ENCODE results near the gene CLSTN2.

The CLSTN2 gene

GRCh38 chr3:139974809-139975425 is 39.9 kb downstream of the CLSTN2 start:
- no peak for DNase-seq (ENCODE audit: low read depth, low spot score)
- no peak for TF ChIP-seq CTCF (IDR thresholded peaks at IDR 0.05; ENCODE audit: low read depth, low read length)
- no peak overlapping the region for H3K4me3 ChIP-seq (ENCODE audit: low read depth, low read length)
- in situ Hi-C loops (cut with HindIII; ENCODE audit: low sequenced_read_pairs): no loop called here

- DNase-seq (ENCODE audit: low read depth, low spot score): peak; percentile 1
- in situ Hi-C loops (cut with HindIII; ENCODE audit: low sequenced_read_pairs): no loop called here
- no peak for TF ChIP-seq CTCF (IDR thresholded peaks at IDR 0.05; ENCODE audit: low read depth, low read length)
- no peak overlapping the region for H3K4me3 ChIP-seq (ENCODE audit: low read depth, low read length)
These were observed 40.8 kb downstream of the CLSTN2 start for GRCh38 chr3:139975594-139976365.

GRCh38 chr3:139978966-139979365 is 44.0 kb downstream of the CLSTN2 start:
- TF ChIP-seq CTCF (IDR thresholded peaks at IDR 0.05; ENCODE audit: low read depth, low read length): no peak
- DNase-seq (ENCODE audit: low read depth, low spot score): no peak
- no peak overlapping the region for H3K4me3 ChIP-seq (ENCODE audit: low read depth, low read length)
- in situ Hi-C loops (cut with HindIII; ENCODE audit: low sequenced_read_pairs): no loop called here

GRCh38 chr3:139979991-139980390 is 45.0 kb downstream of the CLSTN2 start:
- DNase-seq (ENCODE audit: low read depth, low spot score): no peak
- in situ Hi-C loops (cut with HindIII; ENCODE audit: low sequenced_read_pairs): loop anchor here (10.0 kb wide), 1 partner anchor 525 kb away; no protein-coding TSS in a partner anchor
- no peak overlapping the region for H3K4me3 ChIP-seq (ENCODE audit: low read depth, low read length)
- TF ChIP-seq CTCF (IDR thresholded peaks at IDR 0.05; ENCODE audit: low read depth, low read length): no peak

- TF ChIP-seq CTCF (IDR thresholded peaks at IDR 0.05; ENCODE audit: low read depth, low read length): peak; percentile 9
- DNase-seq (ENCODE audit: low read depth, low spot score): peak; percentile 0
These were observed 47.4 kb downstream of the CLSTN2 start for GRCh38 chr3:139982404-139982803.

GRCh38 chr3:139985576-139985975 is 50.6 kb downstream of the CLSTN2 start:
- no peak for TF ChIP-seq CTCF (IDR thresholded peaks at IDR 0.05; ENCODE audit: low read depth, low read length)
- in situ Hi-C loops (cut with HindIII; ENCODE audit: low sequenced_read_pairs): loop anchor here (10.0 kb wide), 1 partner anchor 519 kb away; no protein-coding TSS in a partner anchor
- no peak overlapping the region for H3K4me3 ChIP-seq (ENCODE audit: low read depth, low read length)
- DNase-seq (ENCODE audit: low read depth, low spot score): no peak

More at GRCh38 chr3:139982404-139982803, 47.4 kb downstream of the CLSTN2 start:
- no peak overlapping the region for H3K4me3 ChIP-seq (ENCODE audit: low read depth, low read length)
- in situ Hi-C loops (cut with HindIII; ENCODE audit: low sequenced_read_pairs): loop anchor here (10.0 kb wide), 1 partner anchor 522 kb away; no protein-coding TSS in a partner anchor

All from astrocyte of the spinal cord (primary cell).